ENCODE data around the gene CSTF2.

DNA sequence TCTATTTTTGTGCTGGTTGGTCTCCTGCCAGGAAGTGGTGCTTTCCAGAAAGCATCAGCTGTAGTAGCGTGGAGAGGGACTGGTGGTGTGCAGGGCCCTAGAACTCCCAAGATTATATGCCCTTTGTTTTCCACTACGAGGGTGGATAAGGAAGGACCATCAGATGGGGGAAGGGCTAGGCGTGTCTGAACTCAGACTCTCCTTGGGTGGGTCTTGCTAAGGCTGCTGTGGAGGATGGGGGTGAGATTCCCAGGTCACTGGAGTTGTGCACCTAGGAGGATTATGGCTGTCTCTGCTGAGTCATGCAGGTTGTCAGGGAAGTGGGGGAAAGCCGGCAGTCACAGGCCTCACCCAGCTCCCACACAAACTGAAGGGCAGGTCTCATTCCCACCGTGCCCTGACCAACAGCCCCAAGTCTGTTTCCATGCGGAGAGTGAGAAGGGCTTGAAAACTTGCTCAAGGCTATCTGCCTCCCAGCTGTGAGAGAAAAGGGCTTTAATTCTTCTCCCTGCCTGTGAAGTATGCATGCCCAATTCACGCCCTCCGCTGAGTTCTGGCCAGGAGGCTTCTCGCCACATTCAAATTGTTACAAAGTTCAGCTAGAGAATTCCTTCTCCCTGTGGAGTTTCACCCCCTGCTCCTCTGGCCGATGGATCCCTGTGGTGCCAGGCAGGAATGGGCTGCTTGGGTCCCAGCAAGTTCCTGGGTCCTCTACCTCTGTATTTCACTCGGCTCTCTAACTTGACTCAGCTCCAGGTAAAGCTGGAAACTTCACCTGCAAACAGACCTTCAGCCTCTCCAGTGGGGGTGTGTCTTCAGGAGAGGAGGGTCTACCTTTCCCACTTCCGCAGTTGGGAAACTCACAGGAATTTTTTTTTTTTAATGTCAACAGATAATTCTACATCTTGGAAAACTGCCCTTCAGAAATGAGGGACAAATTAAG is 7.7 kb upstream of the CSTF2 start:
- no peak for TF ChIP-seq YY1 (IDR thresholded peaks at IDR 0.05; ENCODE audit: low read depth)
- no peak for TF ChIP-seq EP300 (IDR thresholded peaks at IDR 0.05; ENCODE audit: borderline replicate concordance)
- TF ChIP-seq, protein P1, sequence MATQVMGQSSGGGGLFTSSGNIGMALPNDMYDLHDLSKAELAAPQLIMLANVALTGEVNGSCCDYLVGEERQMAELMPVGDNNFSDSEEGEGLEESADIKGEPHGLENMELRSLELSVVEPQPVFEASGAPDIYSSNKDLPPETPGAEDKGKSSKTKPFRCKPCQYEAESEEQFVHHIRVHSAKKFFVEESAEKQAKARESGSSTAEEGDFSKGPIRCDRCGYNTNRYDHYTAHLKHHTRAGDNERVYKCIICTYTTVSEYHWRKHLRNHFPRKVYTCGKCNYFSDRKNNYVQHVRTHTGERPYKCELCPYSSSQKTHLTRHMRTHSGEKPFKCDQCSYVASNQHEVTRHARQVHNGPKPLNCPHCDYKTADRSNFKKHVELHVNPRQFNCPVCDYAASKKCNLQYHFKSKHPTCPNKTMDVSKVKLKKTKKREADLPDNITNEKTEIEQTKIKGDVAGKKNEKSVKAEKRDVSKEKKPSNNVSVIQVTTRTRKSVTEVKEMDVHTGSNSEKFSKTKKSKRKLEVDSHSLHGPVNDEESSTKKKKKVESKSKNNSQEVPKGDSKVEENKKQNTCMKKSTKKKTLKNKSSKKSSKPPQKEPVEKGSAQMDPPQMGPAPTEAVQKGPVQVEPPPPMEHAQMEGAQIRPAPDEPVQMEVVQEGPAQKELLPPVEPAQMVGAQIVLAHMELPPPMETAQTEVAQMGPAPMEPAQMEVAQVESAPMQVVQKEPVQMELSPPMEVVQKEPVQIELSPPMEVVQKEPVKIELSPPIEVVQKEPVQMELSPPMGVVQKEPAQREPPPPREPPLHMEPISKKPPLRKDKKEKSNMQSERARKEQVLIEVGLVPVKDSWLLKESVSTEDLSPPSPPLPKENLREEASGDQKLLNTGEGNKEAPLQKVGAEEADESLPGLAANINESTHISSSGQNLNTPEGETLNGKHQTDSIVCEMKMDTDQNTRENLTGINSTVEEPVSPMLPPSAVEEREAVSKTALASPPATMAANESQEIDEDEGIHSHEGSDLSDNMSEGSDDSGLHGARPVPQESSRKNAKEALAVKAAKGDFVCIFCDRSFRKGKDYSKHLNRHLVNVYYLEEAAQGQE (IDR thresholded peaks at IDR 0.05; ENCODE audit: low read depth): no peak
- no peak for TF ChIP-seq EGR1 (IDR thresholded peaks at IDR 0.05)
- TF ChIP-seq CEBPB (IDR thresholded peaks at IDR 0.05): no peak
- TF ChIP-seq RAD21 (IDR thresholded peaks at IDR 0.05; ENCODE audit: low read depth): no peak
- TF ChIP-seq TAF1 (IDR thresholded peaks at IDR 0.05; ENCODE audit: low read depth): no peak
- no peak for TF ChIP-seq TEAD4 (IDR thresholded peaks at IDR 0.05)
- TF ChIP-seq, protein P2, sequence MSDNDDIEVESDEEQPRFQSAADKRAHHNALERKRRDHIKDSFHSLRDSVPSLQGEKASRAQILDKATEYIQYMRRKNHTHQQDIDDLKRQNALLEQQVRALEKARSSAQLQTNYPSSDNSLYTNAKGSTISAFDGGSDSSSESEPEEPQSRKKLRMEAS (IDR thresholded peaks at IDR 0.05): no peak

Data from Ishikawa (cell line).